ENCODE results near the gene TCEANC.

The TCEANC gene, protein sequence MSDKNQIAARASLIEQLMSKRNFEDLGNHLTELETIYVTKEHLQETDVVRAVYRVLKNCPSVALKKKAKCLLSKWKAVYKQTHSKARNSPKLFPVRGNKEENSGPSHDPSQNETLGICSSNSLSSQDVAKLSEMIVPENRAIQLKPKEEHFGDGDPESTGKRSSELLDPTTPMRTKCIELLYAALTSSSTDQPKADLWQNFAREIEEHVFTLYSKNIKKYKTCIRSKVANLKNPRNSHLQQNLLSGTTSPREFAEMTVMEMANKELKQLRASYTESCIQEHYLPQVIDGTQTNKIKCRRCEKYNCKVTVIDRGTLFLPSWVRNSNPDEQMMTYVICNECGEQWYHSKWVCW

DNA sequence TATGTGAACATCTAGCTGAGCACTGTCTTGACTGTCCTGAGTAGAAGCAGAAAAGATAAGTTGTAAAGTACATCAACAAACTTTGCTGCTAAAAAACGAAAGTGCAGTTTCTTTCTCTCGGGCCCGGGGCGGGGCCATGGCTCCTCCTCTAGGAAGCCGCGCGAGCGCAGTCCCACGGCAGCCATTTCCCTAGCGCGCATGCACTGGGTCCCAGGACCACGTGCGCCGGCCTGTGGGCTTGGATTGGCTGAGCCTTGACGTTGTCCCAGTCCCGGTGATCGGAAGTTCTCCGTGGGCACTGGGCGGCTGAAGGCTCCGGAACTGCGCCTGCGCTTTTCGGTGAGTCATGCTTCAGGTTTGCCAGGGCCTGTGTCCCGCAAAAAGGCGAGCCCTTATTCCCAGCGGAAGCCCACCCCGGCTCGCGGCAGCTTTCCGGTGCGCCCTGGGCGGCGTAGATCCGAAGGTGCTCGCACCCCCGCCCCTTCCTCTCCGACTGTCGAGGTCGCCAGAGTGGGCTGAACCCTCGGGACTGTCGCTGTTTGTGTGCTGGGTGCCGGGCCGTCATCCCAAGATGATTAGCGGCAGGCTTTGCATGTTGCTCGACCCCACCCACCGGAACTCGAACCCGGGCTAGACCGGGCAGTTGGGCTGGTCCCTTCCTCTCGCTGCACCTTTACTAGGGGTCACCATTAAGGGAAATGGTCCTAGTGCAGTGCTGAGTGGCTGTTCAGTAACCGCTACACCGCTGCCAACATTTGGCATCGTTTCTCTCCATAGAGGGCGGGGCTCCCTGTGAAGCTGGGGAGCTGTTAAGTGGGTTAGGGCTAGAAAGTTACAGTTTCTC is at the start of gene TCEANC:
Gene TCEANC, plus strand, starts transcription at position 292 of the 844 bp plus-strand sequence. CDS start 9,368 bp downstream, outside the sequence.
- no peak for TF ChIP-seq CTCF (IDR thresholded peaks at IDR 0.05; ENCODE audit: low read depth, low read length)
- DNase-seq (ENCODE audit: low read depth, low spot score): peak; percentile 99
- in situ Hi-C loops (cut with HindIII; ENCODE audit: low sequenced_read_pairs): no loop called here
- H3K4me3 ChIP-seq (ENCODE audit: low read depth, low read length): peak within 1 kb of the TSS; percentile 71

- no peak for TF ChIP-seq CTCF (IDR thresholded peaks at IDR 0.05; ENCODE audit: low read depth, low read length)
- H3K4me3 ChIP-seq (ENCODE audit: low read depth, low read length): no peak overlapping the region
- in situ Hi-C loops (cut with HindIII; ENCODE audit: low sequenced_read_pairs): no loop called here
- DNase-seq (ENCODE audit: low read depth, low spot score): no peak
These were observed 47.3 kb upstream of the TCEANC start for GRCh38 chrX:13605611-13606010.

GRCh38 chrX:13607331-13607995 is 45.5 kb upstream of the TCEANC start:
- no peak for TF ChIP-seq CTCF (IDR thresholded peaks at IDR 0.05; ENCODE audit: low read depth, low read length)
- no peak for DNase-seq (ENCODE audit: low read depth, low spot score)
- in situ Hi-C loops (cut with HindIII; ENCODE audit: low sequenced_read_pairs): no loop called here
- H3K4me3 ChIP-seq (ENCODE audit: low read depth, low read length): no peak overlapping the region

GRCh38 chrX:13607996-13608365 is 45.0 kb upstream of the TCEANC start:
- no peak for TF ChIP-seq CTCF (IDR thresholded peaks at IDR 0.05; ENCODE audit: low read depth, low read length)
- no peak overlapping the region for H3K4me3 ChIP-seq (ENCODE audit: low read depth, low read length)
- in situ Hi-C loops (cut with HindIII; ENCODE audit: low sequenced_read_pairs): no loop called here
- DNase-seq (ENCODE audit: low read depth, low spot score): no peak

- no peak for TF ChIP-seq CTCF (IDR thresholded peaks at IDR 0.05; ENCODE audit: low read depth, low read length)
- in situ Hi-C loops (cut with HindIII; ENCODE audit: low sequenced_read_pairs): no loop called here
- no peak for DNase-seq (ENCODE audit: low read depth, low spot score)
- no peak overlapping the region for H3K4me3 ChIP-seq (ENCODE audit: low read depth, low read length)
These were observed 38.8 kb upstream of the TCEANC start for GRCh38 chrX:13614154-13614553.

DNA sequence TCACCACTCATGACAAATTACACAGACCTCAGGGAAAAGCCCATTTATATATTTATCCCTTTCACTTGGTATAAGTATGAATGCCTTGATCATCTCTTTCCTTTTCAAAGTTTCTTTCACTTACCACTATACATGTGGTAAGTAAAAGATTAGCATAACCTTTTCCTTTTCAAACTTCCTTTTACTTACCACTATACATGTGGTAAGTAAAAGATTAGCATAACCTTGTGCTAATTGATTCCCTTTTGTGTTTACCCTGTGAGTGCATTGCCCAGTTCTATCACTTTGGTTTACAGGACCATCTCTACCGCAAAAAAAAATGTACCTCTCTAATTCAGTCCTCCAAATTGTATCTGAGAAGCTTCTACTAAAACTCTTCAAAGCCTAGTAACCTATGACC is 32.7 kb upstream of the TCEANC start:
- H3K4me3 ChIP-seq (ENCODE audit: low read depth, low read length): no peak overlapping the region
- TF ChIP-seq CTCF (IDR thresholded peaks at IDR 0.05; ENCODE audit: low read depth, low read length): no peak
- no peak for DNase-seq (ENCODE audit: low read depth, low spot score)
- in situ Hi-C loops (cut with HindIII; ENCODE audit: low sequenced_read_pairs): no loop called here
